ENCODE data around the gene SCOC. TPM values are rescaled to one million over a fixed set of nuclear protein-coding genes. Genes with fewer than 3 reads are reported as not detected.

Gene SCOC
- total RNA-seq, 4 donors from 2014 or later = 22.7 to 34.4 (median 26.8) TPM

DNA sequence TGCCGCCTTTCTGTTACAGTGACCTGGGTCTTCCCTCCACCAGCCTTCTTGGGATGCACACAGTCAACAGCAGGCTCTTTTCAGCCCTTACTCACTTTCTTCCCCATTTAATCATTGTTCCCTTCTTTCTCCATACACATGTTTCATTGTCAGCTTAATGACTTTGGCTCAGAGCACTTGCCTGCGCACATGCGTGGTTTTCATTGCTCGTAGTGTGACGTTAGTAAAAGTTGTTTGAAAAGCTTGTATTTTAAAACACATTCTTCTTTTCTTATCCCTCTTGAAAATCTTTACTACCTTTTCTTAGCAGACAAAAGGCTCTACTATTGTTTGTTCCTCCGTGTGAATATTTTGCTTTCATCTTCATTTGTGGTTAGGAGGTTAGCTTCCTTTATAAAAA, 19.7 kb upstream of the SCOC start:
- WGBS, 2 donors = 63 to 76% methylated on average over 6 of the region's 6 CpGs
- intact Hi-C loops (cut with DNase I; ENCODE audit: low total_unique reads) = no loop called here
- TF ChIP-seq, protein P1, sequence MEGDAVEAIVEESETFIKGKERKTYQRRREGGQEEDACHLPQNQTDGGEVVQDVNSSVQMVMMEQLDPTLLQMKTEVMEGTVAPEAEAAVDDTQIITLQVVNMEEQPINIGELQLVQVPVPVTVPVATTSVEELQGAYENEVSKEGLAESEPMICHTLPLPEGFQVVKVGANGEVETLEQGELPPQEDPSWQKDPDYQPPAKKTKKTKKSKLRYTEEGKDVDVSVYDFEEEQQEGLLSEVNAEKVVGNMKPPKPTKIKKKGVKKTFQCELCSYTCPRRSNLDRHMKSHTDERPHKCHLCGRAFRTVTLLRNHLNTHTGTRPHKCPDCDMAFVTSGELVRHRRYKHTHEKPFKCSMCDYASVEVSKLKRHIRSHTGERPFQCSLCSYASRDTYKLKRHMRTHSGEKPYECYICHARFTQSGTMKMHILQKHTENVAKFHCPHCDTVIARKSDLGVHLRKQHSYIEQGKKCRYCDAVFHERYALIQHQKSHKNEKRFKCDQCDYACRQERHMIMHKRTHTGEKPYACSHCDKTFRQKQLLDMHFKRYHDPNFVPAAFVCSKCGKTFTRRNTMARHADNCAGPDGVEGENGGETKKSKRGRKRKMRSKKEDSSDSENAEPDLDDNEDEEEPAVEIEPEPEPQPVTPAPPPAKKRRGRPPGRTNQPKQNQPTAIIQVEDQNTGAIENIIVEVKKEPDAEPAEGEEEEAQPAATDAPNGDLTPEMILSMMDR (IDR thresholded peaks at IDR 0.05) = no peak
- no peak for TF ChIP-seq POLR2A (IDR thresholded peaks at IDR 0.05)

DNA sequence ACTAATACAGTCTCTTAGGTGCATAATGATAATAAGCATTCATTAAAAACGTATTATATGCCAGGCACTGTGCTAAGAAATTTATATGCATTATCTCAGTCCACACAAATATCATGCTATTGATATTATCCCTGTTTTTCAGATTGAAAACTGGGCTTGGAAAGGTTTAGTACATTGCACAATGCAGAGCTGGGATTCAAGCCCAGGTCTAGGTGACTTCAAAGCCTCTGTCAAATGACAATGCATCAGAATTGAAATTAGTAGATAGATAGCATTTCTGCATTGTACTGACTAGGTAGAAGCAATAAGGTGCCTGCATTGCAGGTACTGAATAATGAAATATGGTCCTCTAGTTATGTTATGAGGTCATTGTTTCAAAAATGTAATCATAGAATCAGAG, 18.2 kb upstream of the SCOC start:
- WGBS, 2 donors = 62 to 75% methylated on average over 1 of the region's 1 CpG
- intact Hi-C loops (cut with DNase I; ENCODE audit: low total_unique reads) = no loop called here
- TF ChIP-seq POLR2A (IDR thresholded peaks at IDR 0.05) = no peak
- TF ChIP-seq, protein P1 (IDR thresholded peaks at IDR 0.05) = no peak
- no peak overlapping the region for H3K4me3 ChIP-seq (ENCODE audit: low read depth, poor library complexity, severe bottlenecking)
- no peak for DNase-seq (ENCODE audit: low spot score in 2 of 2)

More for the DNA sequence above, 19.7 kb upstream of the SCOC start:
- no peak for DNase-seq (ENCODE audit: low spot score in 2 of 2)
- H3K4me3 ChIP-seq (ENCODE audit: low read depth, poor library complexity, severe bottlenecking) = no peak overlapping the region

DNA sequence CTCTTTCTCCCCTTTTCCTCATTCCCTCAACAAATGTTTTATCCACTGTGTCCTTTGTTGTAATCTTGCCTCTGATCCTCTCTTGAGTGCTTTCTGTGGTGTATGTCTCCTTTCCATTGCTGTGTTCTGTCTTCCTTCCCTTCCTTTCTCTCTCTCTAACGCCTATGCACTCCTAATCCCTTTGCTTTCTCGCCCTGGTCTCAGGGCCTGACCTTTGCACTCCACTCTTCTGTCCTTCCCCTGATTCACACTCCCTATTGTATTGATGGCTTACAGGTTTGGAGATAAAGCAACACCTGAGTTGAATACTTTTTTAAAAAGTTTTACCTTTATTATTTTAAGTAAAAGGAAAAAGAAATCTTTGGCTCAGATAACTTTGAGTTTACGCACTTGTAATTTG, 15.6 kb upstream of the SCOC start:
- DNase-seq (ENCODE audit: low spot score in 2 of 2) = no peak
- TF ChIP-seq, protein P1 (IDR thresholded peaks at IDR 0.05) = no peak
- no peak for TF ChIP-seq POLR2A (IDR thresholded peaks at IDR 0.05)
- intact Hi-C loops (cut with DNase I; ENCODE audit: low total_unique reads) = no loop called here
- no peak overlapping the region for H3K4me3 ChIP-seq (ENCODE audit: low read depth, poor library complexity, severe bottlenecking)
- 68 to 70% methylated on average over 3 of the region's 3 CpGs for WGBS, 2 donors

DNA sequence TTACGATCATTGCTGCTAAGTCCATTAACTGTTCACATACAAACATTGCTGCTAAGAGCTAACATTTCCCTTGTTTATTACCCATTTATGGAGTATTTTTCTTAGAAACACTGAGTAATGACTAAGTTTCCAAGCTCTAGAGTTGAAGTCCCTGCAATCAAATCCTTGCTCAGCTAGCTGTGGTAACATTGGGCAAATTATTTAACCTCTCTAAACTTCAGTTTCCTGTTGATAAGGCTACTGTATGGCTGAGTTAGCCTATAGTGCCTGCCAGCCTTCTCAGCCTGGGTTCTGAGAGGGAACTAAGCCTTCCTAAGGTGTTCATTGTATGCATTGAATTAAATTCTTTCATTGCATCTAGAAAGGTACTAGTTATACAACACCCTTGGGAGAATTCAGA, 15.2 kb upstream of the SCOC start:
- DNase-seq (ENCODE audit: low spot score in 2 of 2) = no peak
- TF ChIP-seq, protein P1 (IDR thresholded peaks at IDR 0.05) = no peak
- TF ChIP-seq POLR2A (IDR thresholded peaks at IDR 0.05) = no peak
- no peak overlapping the region for H3K4me3 ChIP-seq (ENCODE audit: low read depth, poor library complexity, severe bottlenecking)
- WGBS, 2 donors = 0 to 41% methylated on average over 1 of the region's 1 CpG
- intact Hi-C loops (cut with DNase I; ENCODE audit: low total_unique reads) = no loop called here

DNA sequence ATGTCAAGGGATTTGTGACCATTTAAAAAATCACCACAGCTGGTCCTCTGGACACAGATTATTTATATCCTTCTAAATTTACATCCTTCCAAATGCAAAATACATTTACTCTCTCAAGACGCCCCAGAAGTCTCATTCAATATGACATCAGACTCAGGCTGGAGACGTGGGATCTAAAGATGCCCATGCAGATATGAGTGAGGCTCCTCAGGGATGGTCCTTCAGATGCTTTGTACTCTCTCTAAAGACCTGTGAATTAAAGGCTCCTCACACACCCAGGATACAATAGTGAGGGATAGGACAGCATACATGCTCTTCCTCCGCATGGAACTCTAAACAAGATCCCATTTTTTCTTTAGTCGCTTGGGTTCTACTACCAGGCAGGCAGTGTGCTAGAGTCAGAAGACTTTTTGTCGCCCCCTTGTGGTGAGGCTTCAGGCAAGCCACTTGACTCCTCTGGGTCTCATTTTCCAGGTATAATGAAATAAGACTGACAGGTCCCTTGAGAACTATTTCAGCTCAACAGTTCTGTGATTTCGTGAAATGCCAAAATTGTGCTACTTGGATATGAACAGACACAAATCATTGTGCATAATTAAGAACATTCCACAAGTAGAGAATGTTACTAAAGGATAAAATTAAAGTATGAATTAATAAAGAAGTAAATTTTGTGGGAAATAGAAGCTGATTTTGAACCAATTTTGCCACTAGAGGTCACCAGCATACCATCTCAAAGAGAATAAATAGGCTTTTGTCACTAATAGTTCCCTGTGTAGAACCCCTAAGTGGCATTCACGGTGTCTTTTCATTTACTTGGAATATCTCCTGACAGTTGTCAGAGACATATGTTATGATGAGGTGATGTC, 13.7 kb upstream of the SCOC start:
- no peak for TF ChIP-seq POLR2A (IDR thresholded peaks at IDR 0.05)
- TF ChIP-seq, protein P1 (IDR thresholded peaks at IDR 0.05) = peak in 1 of 3 donors; percentile 60
- intact Hi-C loops (cut with DNase I; ENCODE audit: low total_unique reads) = no loop called here
- H3K4me3 ChIP-seq (ENCODE audit: low read depth, poor library complexity, severe bottlenecking) = no peak overlapping the region
- 29 to 30% methylated on average over 7 of the region's 7 CpGs for whole genome bisulfite sequencing, 2 donors
- DNase-seq (ENCODE audit: low spot score in 2 of 2) = peak; percentile 76 to 93

Data from lower leg skin (tissue), 4 donors.